HEK293T (cell line): ENCODE results near the gene PRIM2.
"Not testable (repeated sequence)": the region's sequence is repeated elsewhere in the genome, so short reads cannot be mapped to it uniquely, and the experiment has no call there.

ENCODE experiments used
- CTCF ChIA-PET: fragments of 350-600 bp; formaldehyde crosslinking; extraction: SDS; loops from one replicate; lab custom pipeline; 2021; ENCODE audit warnings: antibody characterized with exemption, inconsistent platforms; lab: Yijun Ruan, JAX
- POLR2A ChIA-PET: fragments of 350-600 bp; formaldehyde crosslinking; extraction: SDS; loops from one replicate; lab custom pipeline; 2020; ENCODE audit warnings: antibody characterized with exemption, inconsistent platforms; lab: Yijun Ruan, JAX
- DNase-seq: peaks from one replicate; pipeline ENCODE4 v3.0.0; 2012; ENCODE audit warnings: mixed read lengths; ENCODE audit errors: extremely low spot score
- ARNT ChIP-seq: fragments of 450-650 bp; IDR thresholded peaks from 2 replicates; pipeline ENCODE4 v1.6.1; 2017; ENCODE audit warnings: mild to moderate bottlenecking
- BHLHE40 ChIP-seq: fragments of 450-650 bp; IDR thresholded peaks from 2 replicates; pipeline ENCODE4 v1.6.1; 2016; ENCODE audit warnings: mild to moderate bottlenecking, moderate library complexity, borderline replicate concordance
- CTBP1 ChIP-seq: fragments of 450-650 bp; IDR thresholded peaks from 2 replicates; pipeline ENCODE4 v1.6.1; 2016; ENCODE audit warnings: borderline replicate concordance
- ELF4 ChIP-seq: fragments of 450-650 bp; IDR thresholded peaks from 2 replicates; pipeline ENCODE4 v1.6.1; 2017; ENCODE audit warnings: antibody characterized with exemption
- FOXA1 ChIP-seq: fragments of 450-650 bp; IDR thresholded peaks from 2 replicates; pipeline ENCODE4 v1.6.1; 2016; ENCODE audit warnings: mild to moderate bottlenecking
- FOXK2 ChIP-seq: fragments of 450-650 bp; IDR thresholded peaks from 2 replicates; pipeline ENCODE4 v1.6.1; 2016; ENCODE audit warnings: mild to moderate bottlenecking
- FOXM1 ChIP-seq: fragments of 450-650 bp; IDR thresholded peaks from 2 replicates; pipeline ENCODE4 v1.6.1; 2017; ENCODE audit warnings: mild to moderate bottlenecking, borderline replicate concordance
- HDGF ChIP-seq: fragments of 450-650 bp; IDR thresholded peaks from 2 replicates; pipeline ENCODE4 v1.6.1; 2017; ENCODE audit warnings: antibody characterized with exemption, borderline replicate concordance
- L3MBTL2 ChIP-seq: fragments of 450-650 bp; conservative IDR thresholded peaks from 2 replicates; pipeline ENCODE4 v1.6.1; 2016; ENCODE audit warnings: mild to moderate bottlenecking
- LEF1 ChIP-seq: fragments of 450-650 bp; IDR thresholded peaks from 2 replicates; pipeline ENCODE4 v1.6.1; 2017; ENCODE audit warnings: mild to moderate bottlenecking, borderline replicate concordance
- NFRKB ChIP-seq: fragments of 450-650 bp; IDR thresholded peaks from 2 replicates; pipeline ENCODE4 v1.6.1; 2016; ENCODE audit warnings: mild to moderate bottlenecking, moderate library complexity
- PKNOX1 ChIP-seq: fragments of 450-650 bp; IDR thresholded peaks from 2 replicates; pipeline ENCODE4 v1.6.1; 2016
- SP1 ChIP-seq: fragments of 450-650 bp; IDR thresholded peaks from 2 replicates; pipeline ENCODE4 v1.6.1; 2017
- SUZ12 ChIP-seq: fragments of 450-650 bp; IDR thresholded peaks from 2 replicates; pipeline ENCODE4 v1.6.1; 2016; ENCODE audit warnings: mild to moderate bottlenecking
- TARDBP ChIP-seq: fragments of 450-650 bp; IDR thresholded peaks from 2 replicates; pipeline ENCODE4 v1.6.1; 2016
- ZNF384 ChIP-seq: fragments of 450-650 bp; IDR thresholded peaks from 2 replicates; pipeline ENCODE4 v1.6.1; 2016

The PRIM2 gene

GRCh38 chr6:57307850-57308249 is 9.6 kb upstream of the PRIM2 start:
- no peak for DNase-seq
- ChIA-PET CTCF (interaction anchor here (1.0 kb wide), 1 partner anchor 8 kb away, joined by 3 read pairs; no protein-coding TSS in a partner anchor), POLR2A (no interaction called here)
- TF ChIP-seq PKNOX1: no peak
- no peak for TF ChIP-seq BHLHE40
- TF ChIP-seq ELF4: no peak
- no peak for TF ChIP-seq CTBP1
- no peak for TF ChIP-seq HDGF
- no peak for TF ChIP-seq SP1
- TF ChIP-seq LEF1: no peak
- no peak for TF ChIP-seq ARNT
- TF ChIP-seq FOXM1: no peak
- no peak for TF ChIP-seq L3MBTL2
- TF ChIP-seq NFRKB: no peak
- TF ChIP-seq TARDBP: no peak
- no peak for TF ChIP-seq FOXA1
- no peak for TF ChIP-seq FOXK2
- TF ChIP-seq ZNF384: no peak
- TF ChIP-seq SUZ12: no peak

GRCh38 chr6:57308755-57309154 is 8.7 kb upstream of the PRIM2 start:
- CTCF ChIA-PET, POLR2A ChIA-PET, DNase-seq: not testable (repeated sequence)

GRCh38 chr6:57310095-57310816 is 7.2 kb upstream of the PRIM2 start:
- CTCF ChIA-PET, POLR2A ChIA-PET, DNase-seq: not testable (repeated sequence)

GRCh38 chr6:57310817-57311157 is 6.6 kb upstream of the PRIM2 start:
- CTCF ChIA-PET: no interaction called here
- POLR2A ChIA-PET: no interaction called here
- no peak for DNase-seq
- TF ChIP-seq SP1 (no peak), SUZ12 (no peak), NFRKB (no peak), ELF4 (no peak), PKNOX1 (no peak), HDGF (no peak), ZNF384 (no peak), FOXA1 (no peak), TARDBP (no peak), FOXM1 (no peak), FOXK2 (no peak), ARNT (no peak), L3MBTL2 (no peak), CTBP1 (no peak), LEF1 (no peak)

GRCh38 chr6:57311300-57312003 is 6.0 kb upstream of the PRIM2 start:
- CTCF ChIA-PET, DNase-seq, POLR2A ChIA-PET: not testable (repeated sequence)

- DNase-seq: no peak
- CTCF ChIA-PET: no interaction called here
- TF ChIP-seq TARDBP (no peak), SP1 (no peak), ZNF384 (no peak)
Observed at GRCh38 chr6:57312004-57312345, 5.5 kb upstream of the PRIM2 start.

GRCh38 chr6:57313009-57313408 is 4.4 kb upstream of the PRIM2 start:
- TF ChIP-seq ELF4 (no peak), ZNF384 (no peak), FOXK2 (no peak), FOXA1 (no peak), BHLHE40 (no peak), NFRKB (no peak), SP1 (no peak), L3MBTL2 (no peak), FOXM1 (no peak), LEF1 (no peak), PKNOX1 (no peak), SUZ12 (no peak), ARNT (no peak), HDGF (no peak)
- ChIA-PET POLR2A (interaction anchor here (1.1 kb wide), 1 partner anchor 91 kb away, joined by 4 read pairs; the partner anchor contains the start of gene RAB23), CTCF (no interaction called here)
- no peak for DNase-seq

More at GRCh38 chr6:57312004-57312345, 5.5 kb upstream of the PRIM2 start:
- POLR2A ChIA-PET: no interaction called here
